ENCODE data around the gene KRTAP10-4.

DNA sequence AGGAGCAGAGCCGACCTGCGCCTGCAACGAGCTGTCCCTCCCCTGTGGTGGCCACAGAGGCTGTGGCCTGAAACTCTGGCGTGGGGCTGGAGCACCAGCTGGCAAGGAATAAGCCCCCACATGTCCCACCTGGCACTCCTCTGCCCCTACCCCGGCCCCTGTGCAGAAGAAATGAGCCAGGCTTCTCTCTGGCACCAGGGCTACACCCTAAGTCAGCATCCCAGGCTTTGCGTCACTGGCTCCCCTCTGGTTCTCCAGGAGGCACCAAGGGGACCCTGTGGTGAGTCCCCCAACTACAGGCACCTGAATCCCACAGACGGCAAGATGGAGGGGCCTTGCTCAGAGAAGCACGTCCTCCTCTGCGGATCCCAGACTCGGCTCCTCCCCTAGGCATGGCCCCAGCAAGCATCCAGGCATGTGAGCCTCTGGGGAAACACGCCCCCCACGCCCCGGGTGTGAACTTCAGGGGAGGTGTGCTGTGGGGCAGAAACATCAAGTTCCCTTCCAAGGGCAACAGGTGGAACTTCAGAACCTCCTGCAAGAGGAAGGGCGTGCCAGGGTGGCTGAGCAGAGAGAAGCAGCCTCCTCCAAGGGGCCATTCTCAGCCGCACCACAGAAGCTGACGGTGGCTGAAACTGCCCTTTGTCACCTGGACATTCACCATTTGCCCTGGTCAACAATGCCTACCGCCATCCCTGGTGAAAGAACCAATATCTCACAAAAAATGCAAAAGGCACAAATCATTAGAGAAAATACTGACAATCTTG, 29.8 kb downstream of the KRTAP10-4 start:
- TF ChIP-seq, protein P1, sequence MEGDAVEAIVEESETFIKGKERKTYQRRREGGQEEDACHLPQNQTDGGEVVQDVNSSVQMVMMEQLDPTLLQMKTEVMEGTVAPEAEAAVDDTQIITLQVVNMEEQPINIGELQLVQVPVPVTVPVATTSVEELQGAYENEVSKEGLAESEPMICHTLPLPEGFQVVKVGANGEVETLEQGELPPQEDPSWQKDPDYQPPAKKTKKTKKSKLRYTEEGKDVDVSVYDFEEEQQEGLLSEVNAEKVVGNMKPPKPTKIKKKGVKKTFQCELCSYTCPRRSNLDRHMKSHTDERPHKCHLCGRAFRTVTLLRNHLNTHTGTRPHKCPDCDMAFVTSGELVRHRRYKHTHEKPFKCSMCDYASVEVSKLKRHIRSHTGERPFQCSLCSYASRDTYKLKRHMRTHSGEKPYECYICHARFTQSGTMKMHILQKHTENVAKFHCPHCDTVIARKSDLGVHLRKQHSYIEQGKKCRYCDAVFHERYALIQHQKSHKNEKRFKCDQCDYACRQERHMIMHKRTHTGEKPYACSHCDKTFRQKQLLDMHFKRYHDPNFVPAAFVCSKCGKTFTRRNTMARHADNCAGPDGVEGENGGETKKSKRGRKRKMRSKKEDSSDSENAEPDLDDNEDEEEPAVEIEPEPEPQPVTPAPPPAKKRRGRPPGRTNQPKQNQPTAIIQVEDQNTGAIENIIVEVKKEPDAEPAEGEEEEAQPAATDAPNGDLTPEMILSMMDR (IDR thresholded peaks at IDR 0.05): no peak
- no peak for TF ChIP-seq POLR2A (IDR thresholded peaks at IDR 0.05)
